HG03354 (cell line): ENCODE measurements around the gene SLC8A1.

Source experiments
- ATAC-seq: cut with Tn5 transposase; IDR thresholded peaks from one replicate; pipeline ENCODE4 v1.9.1; 2021; ENCODE audit warnings: mild to moderate bottlenecking; ENCODE audit not compliant: unreplicated experiment, poor library complexity, severe bottlenecking

SLC8A1 gene

GRCh38 chr2:40451918-40452605 is at the start of gene SLC8A1:
Gene SLC8A1 (minus strand): TSS chr2:40452090.
- peak; percentile 58 for ATAC-seq

GRCh38 chr2:40499437-40499836 is 47.5 kb upstream of the SLC8A1 start:
- no peak for ATAC-seq

GRCh38 chr2:40497251-40497859 is 45.5 kb upstream of the SLC8A1 start:
- no peak for ATAC-seq

GRCh38 chr2:40489678-40489960 is 37.7 kb upstream of the SLC8A1 start:
- ATAC-seq: no peak

GRCh38 chr2:40488927-40489677 is 37.2 kb upstream of the SLC8A1 start:
- no peak for ATAC-seq

- no peak for ATAC-seq
Observed at GRCh38 chr2:40488101-40488601, 36.3 kb upstream of the SLC8A1 start.

GRCh38 chr2:40487602-40488001 is 35.7 kb upstream of the SLC8A1 start:
- no peak for ATAC-seq

GRCh38 chr2:40485854-40486253 is 34.0 kb upstream of the SLC8A1 start:
- ATAC-seq: no peak

- ATAC-seq: no peak
Observed at GRCh38 chr2:40485318-40485717, 33.4 kb upstream of the SLC8A1 start.

- ATAC-seq: no peak
Observed at GRCh38 chr2:40483549-40484243, 31.8 kb upstream of the SLC8A1 start.

GRCh38 chr2:40480596-40480995 is 28.7 kb upstream of the SLC8A1 start:
- ATAC-seq: no peak

- no peak for ATAC-seq
Observed at GRCh38 chr2:40480073-40480472, 28.2 kb upstream of the SLC8A1 start.

GRCh38 chr2:40477361-40477760 is 25.5 kb upstream of the SLC8A1 start:
- no peak for ATAC-seq

- no peak for ATAC-seq
Observed at GRCh38 chr2:40476436-40476835, 24.5 kb upstream of the SLC8A1 start.

GRCh38 chr2:40474306-40474705 is 22.4 kb upstream of the SLC8A1 start:
- no peak for ATAC-seq

GRCh38 chr2:40471866-40472265 is 20.0 kb upstream of the SLC8A1 start:
- no peak for ATAC-seq

GRCh38 chr2:40470822-40471813 is 19.2 kb upstream of the SLC8A1 start:
- ATAC-seq: no peak

- ATAC-seq: no peak
Observed at GRCh38 chr2:40466935-40467572, 15.2 kb upstream of the SLC8A1 start.
